D721Med (cell line): Measurements from ENCODE around the gene SLC13A2.
"Not testable (repeated sequence)": the region's sequence is repeated elsewhere in the genome, so short reads cannot be mapped to it uniquely, and the experiment has no call there.

ENCODE experiments used
- DNase-seq: peaks from one replicate; pipeline ENCODE4 v3.0.0; 2011; ENCODE audit warnings: low spot score; ENCODE audit not compliant: insufficient read length
- FAIRE-seq: peaks from 2 replicates; lab custom pipeline; 2011; peaks lifted over from hg19 to GRCh38; lab: Jason Lieb, UNC
- TF ChIP-seq, protein P1 (sequence below): IDR thresholded peaks from 2 replicates; pipeline ENCODE4 v1.5.1; 2012; ENCODE audit warnings: mild to moderate bottlenecking, control low read depth; ENCODE audit not compliant: insufficient read depth; ENCODE audit errors: missing control alignments

The SLC13A2 gene

DNA sequence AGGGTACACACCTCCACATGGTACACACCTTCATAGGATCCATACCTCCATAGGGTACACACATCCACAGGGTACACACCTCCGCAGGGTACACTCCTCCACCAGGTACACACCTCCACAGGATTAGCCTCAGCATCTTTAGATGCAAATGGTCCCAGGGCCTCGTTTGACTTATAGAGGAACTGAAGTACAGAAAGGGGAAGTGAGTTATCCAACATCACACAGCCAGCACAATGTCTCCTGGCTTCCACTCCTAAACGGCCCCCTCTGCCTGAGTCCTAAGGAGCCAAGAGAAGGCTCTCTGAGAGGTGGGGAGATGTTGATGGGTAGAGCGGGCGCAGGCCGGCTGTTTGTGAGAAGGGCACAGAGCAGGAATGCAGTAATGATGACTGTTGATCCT lies 44.7 kb downstream of the SLC13A2 start:
- TF ChIP-seq, protein P1, sequence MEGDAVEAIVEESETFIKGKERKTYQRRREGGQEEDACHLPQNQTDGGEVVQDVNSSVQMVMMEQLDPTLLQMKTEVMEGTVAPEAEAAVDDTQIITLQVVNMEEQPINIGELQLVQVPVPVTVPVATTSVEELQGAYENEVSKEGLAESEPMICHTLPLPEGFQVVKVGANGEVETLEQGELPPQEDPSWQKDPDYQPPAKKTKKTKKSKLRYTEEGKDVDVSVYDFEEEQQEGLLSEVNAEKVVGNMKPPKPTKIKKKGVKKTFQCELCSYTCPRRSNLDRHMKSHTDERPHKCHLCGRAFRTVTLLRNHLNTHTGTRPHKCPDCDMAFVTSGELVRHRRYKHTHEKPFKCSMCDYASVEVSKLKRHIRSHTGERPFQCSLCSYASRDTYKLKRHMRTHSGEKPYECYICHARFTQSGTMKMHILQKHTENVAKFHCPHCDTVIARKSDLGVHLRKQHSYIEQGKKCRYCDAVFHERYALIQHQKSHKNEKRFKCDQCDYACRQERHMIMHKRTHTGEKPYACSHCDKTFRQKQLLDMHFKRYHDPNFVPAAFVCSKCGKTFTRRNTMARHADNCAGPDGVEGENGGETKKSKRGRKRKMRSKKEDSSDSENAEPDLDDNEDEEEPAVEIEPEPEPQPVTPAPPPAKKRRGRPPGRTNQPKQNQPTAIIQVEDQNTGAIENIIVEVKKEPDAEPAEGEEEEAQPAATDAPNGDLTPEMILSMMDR = no peak
- no peak for FAIRE-seq
- DNase-seq = no peak

DNA sequence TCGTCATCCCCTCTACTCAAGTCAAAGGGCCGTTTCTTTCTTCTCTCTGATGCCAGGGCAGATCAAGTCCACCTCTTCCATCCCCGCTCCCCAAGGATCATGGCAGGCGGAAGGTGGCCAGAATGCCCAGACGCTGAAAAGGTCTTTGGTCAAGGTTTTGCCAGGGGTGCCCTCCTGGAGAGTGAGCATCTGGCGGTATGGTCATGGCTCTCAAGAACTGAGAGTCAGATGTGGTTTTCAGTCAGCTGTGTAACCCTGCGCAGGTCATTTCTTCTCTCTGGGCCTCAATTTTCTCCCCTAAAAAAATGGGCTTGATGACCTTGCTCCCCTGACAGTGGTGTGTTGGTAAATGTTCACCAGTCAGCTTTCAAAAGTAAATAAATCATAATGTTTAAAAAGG lies 45.1 kb downstream of the SLC13A2 start:
- FAIRE-seq (no peak), DNase-seq (no peak)
- TF ChIP-seq, protein P1 = no peak

DNA sequence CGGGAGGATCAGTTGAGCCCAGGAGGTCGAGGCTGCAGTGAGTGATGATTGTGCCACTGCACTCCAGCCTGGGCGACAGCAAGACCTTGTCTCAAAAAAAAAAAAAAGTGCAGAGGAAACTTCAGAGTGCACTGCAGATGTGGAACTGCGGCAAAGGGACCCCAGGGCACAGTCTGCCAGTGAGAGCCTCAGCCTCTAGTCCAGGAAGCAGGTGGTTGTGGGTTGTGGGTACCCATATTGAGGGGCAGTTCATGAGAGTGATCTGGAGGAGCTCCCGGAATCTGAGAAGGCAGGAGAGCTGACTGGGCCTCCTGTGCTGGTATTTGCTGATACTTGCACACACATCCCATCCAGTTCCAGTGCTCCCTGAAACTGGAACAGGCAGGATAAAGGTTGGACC lies 45.8 kb downstream of the SLC13A2 start:
- TF ChIP-seq, protein P1 = no peak
- no peak for DNase-seq
- FAIRE-seq = no peak

DNA sequence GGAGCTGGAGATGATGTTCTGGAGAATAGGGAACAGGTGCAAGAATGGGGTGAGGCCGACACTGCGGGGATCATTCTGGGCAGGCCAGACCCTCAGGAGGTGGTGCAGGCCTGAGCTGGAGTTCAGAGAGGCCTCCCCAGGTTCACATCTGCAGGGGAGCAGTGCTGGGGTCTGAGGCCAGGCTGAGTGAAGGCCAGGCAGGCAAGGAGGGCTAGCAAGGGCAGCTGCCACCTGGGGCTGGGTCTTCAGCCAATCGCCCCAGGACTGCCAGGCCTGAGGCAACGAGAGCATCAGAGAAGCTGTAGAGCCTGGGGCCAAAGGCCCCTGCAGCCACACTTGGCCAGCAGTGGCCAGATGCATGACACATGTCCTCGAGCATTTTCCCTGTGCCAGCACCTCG lies 47.2 kb downstream of the SLC13A2 start:
- TF ChIP-seq, protein P1 = no peak
- DNase-seq (no peak), FAIRE-seq (no peak)

DNA sequence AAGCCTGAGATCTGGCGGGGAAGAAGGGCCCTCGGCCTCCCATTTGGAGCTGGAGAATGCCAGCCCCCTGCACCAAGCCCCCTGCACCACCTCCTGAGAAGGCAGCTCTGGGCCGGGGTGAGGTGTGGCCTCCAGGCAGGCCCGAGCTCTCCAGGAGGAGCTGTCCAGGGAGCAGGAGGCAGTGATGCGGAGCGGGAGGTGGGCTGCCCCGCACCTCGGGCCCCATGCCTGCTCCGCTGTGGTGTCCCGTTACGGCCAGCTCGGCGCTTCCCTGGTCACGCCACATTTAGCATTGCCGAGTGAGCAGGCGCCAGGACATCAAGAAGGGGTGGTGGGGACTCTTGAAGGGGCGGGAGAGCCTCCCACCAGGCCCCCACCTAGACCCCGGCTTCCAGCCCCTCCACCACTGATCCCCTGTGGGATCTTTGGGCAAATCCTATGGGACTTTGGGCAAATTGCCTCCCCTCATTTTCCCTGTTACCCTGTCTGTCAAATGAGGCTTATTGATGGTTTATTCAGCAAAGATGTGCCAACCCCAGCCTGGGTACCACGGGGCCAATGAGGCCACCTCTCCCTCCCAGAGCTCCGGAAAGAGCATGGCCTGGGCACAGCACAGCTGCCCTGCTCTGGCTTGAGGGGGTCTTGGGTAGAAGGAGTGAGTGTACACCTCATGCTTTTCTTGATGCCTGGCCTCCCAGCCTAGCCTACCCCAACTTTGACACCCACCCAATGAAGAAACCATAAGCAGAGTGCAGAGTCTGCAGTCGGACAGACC lies 48.1 kb downstream of the SLC13A2 start:
- DNase-seq (no peak), FAIRE-seq (no peak)
- TF ChIP-seq, protein P1 = no peak

DNA sequence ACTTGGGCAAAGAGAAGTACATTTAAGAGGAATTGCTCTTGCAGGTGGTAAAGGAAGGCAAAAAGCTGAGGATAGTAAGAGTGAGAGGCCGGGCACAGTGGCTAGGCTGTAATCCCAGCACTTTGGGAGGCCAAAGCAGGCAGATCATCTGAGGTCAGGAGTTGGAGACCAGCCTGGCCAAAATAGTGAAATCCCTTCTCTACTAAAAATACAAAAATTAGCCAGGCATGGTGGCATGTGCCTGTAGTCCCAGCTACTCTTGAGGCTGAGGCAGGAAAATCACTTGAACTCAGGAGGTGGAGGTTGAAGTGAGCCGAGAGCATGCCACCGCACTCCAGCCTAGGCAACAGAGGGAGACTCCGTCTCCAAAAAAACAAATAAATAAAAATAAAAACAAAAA lies 48.8 kb downstream of the SLC13A2 start:
- not testable (repeated sequence) for FAIRE-seq, DNase-seq

DNA sequence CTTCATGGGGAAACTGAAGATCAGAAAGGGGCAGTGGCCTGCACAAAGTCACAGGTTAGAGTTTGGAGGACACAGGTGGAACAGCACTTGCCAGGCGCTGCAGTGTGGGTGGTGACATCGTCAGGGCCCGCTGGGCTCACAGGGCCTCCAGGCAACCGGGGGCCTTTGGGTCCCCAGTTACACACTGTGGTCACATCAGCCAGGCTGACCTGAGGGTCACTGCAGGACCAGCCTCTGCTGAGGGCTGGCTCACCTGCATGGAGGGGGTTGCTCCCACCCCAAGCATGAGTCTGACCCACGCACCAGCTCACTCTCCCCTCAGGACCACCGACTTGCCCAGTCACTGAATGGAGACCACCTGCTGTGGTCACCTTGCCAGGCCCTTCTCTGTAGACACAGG lies 49.7 kb downstream of the SLC13A2 start:
- FAIRE-seq (no peak), DNase-seq (no peak)
- TF ChIP-seq, protein P1 = no peak
